ENCODE results near the gene BPI. TPM values are rescaled to one million over a fixed set of nuclear protein-coding genes. Genes with fewer than 3 reads are reported as not detected.
"Not testable (repeated sequence)": the region's sequence is repeated elsewhere in the genome, so short reads cannot be mapped to it uniquely, and the experiment has no call there.

The BPI gene
- total and polyA plus RNA-seq, 2 donors (not counting 1 experiment from before 2014, with no cell fraction given): 0.10 to 0.44 TPM

- Histone ChIP-seq H4K20me1 (ENCODE audit: control insufficient read depth, insufficient read depth, low read length, poor library complexity, severe bottlenecking) (no peaks in the 10 kb centered on the region), H3K4me2 (replicated peaks; ENCODE audit: low read depth, low read length, poor library complexity, severe bottlenecking) (no peak overlapping the region), H3K79me2 (ENCODE audit: control insufficient read depth, insufficient read depth, low read length) (no peaks in the 10 kb centered on the region), H3K27me3 (replicated peaks in 1 of 4; ENCODE audit: control extremely low read depth in 1 of 4, control insufficient read depth in 3 of 4, insufficient read depth in 4 of 4, low read length in 3 of 4) (peaks cover 0 to 4% (median 2%) of the 10 kb centered on the region in 4 experiments), H3K4me3 (ENCODE audit: control extremely low read depth in 1 of 5, extremely low read depth in 1 of 5, insufficient read depth in 1 of 5, low read depth in 2 of 5, low read length in 4 of 5) (no peak overlapping the region), H3K4me1 (ENCODE audit: control insufficient read depth in 2 of 2, insufficient read depth in 2 of 2, low read length in 2 of 2) (no peaks in the 10 kb centered on the region), H3K36me3 (replicated peaks in 1 of 2; ENCODE audit: control extremely low read depth in 1 of 2, control insufficient read depth in 1 of 2, extremely low read depth in 1 of 2, insufficient read depth in 2 of 2, low read length in 1 of 2) (no peaks in the 10 kb centered on the region), H2AFZ (ENCODE audit: insufficient read depth, low read depth, low read length, poor library complexity, severe bottlenecking) (no peak overlapping the region), H3K9me3 (ENCODE audit: control extremely low read depth in 1 of 3, control insufficient read depth in 2 of 3, insufficient read depth in 1 of 3, low read length in 2 of 3) (peaks cover 0 to 5% (median 0%) of the 10 kb centered on the region in 3 donors), H3K9ac (ENCODE audit: low read length) (no peak overlapping the region), H3K27ac (ENCODE audit: low read length in 2 of 2) (no peak overlapping the region)
- Mint-ChIP-seq H3K4me3 (no peak overlapping the region), H3K27me3 (peaks cover 34% of the 10 kb centered on the region), H3K4me1 (no peaks in the 10 kb centered on the region), H3K27ac (no peak overlapping the region), H3K9me3 (ENCODE audit: insufficient read depth) (no peaks in the 10 kb centered on the region)
- ChIA-PET CTCF (no interaction called here), POLR2A (no interaction called here)
- TF ChIP-seq EZH2 (IDR thresholded peaks at IDR 0.05; ENCODE audit: borderline replicate concordance, insufficient read depth, low read depth, low read length, poor library complexity, severe bottlenecking): no peak
- ATAC-seq (ENCODE audit: low read depth) (no peak), DNase-seq (no peak)
- WGBS (ENCODE audit: insufficient coverage): 100% methylated on average over 2 of the region's 2 CpGs
- intact Hi-C loops (cut with micrococcal nuclease): no loop called here
These were observed 20.7 kb upstream of the BPI start for GRCh38 chr20:38283236-38283635.

GRCh38 chr20:38284066-38284650, 19.8 kb upstream of the BPI start:
- H3K9me3 Mint-ChIP-seq (ENCODE audit: insufficient read depth); DNase-seq; H4K20me1 ChIP-seq (ENCODE audit: control insufficient read depth, insufficient read depth, low read length, poor library complexity, severe bottlenecking); ATAC-seq (ENCODE audit: low read depth); H3K27ac ChIP-seq (ENCODE audit: low read length in 2 of 2); H3K9me3 ChIP-seq (ENCODE audit: control extremely low read depth in 1 of 3, control insufficient read depth in 2 of 3, insufficient read depth in 1 of 3, low read length in 2 of 3); H2AFZ ChIP-seq (ENCODE audit: insufficient read depth, low read depth, low read length, poor library complexity, severe bottlenecking); H3K4me1 ChIP-seq (ENCODE audit: control insufficient read depth in 2 of 2, insufficient read depth in 2 of 2, low read length in 2 of 2); H3K79me2 ChIP-seq (ENCODE audit: control insufficient read depth, insufficient read depth, low read length); H3K4me2 ChIP-seq (replicated peaks; ENCODE audit: low read depth, low read length, poor library complexity, severe bottlenecking); H3K27ac Mint-ChIP-seq; H3K9ac ChIP-seq (ENCODE audit: low read length); POLR2A ChIA-PET; H3K4me1 Mint-ChIP-seq; H3K4me3 Mint-ChIP-seq; intact Hi-C loops (cut with micrococcal nuclease); CTCF ChIA-PET; H3K36me3 ChIP-seq (replicated peaks in 1 of 2; ENCODE audit: control extremely low read depth in 1 of 2, control insufficient read depth in 1 of 2, extremely low read depth in 1 of 2, insufficient read depth in 2 of 2, low read length in 1 of 2); H3K27me3 ChIP-seq (replicated peaks in 1 of 4; ENCODE audit: control extremely low read depth in 1 of 4, control insufficient read depth in 3 of 4, insufficient read depth in 4 of 4, low read length in 3 of 4); H3K4me3 ChIP-seq (ENCODE audit: control extremely low read depth in 1 of 5, extremely low read depth in 1 of 5, insufficient read depth in 1 of 5, low read depth in 2 of 5, low read length in 4 of 5): not testable (repeated sequence)
- 96% methylated on average over 4 of the region's 7 CpGs for WGBS (ENCODE audit: insufficient coverage)
- H3K27me3 Mint-ChIP-seq: peaks cover 34% of the 10 kb centered on the region

Data from B cell (primary cell).